ENCODE results near the gene GPR15.

DNA sequence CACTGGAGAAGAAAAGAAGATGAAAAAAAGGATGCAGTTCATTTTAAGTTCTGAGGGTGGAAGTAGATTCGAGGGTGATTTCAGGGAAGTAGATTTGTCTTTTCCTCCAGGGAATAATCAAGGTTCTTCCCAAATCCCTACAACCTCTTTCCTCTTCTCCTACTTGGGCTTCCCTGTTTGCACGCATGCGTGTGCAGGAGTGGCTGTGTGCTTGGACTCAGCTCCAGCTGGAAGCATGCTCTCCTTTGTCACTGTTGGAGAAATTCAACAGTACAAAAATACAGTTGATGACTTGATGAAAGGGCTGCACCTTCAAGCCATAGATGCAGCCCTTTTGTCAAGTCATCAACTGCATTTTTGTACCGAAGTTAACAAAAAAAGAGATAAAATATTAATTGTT lies 30.5 kb upstream of the GPR15 start:
- TF ChIP-seq TAF1 (IDR thresholded peaks at IDR 0.05; ENCODE audit: borderline replicate concordance, insufficient read depth, low read length): no peak
- TF ChIP-seq POLR2AphosphoS5 (IDR thresholded peaks at IDR 0.05; ENCODE audit: low read depth, low read length): no peak
- no peak for TF ChIP-seq SIN3A (IDR thresholded peaks at IDR 0.05; ENCODE audit: borderline replicate concordance, insufficient read depth, low read length)
- TF ChIP-seq, protein P1, sequence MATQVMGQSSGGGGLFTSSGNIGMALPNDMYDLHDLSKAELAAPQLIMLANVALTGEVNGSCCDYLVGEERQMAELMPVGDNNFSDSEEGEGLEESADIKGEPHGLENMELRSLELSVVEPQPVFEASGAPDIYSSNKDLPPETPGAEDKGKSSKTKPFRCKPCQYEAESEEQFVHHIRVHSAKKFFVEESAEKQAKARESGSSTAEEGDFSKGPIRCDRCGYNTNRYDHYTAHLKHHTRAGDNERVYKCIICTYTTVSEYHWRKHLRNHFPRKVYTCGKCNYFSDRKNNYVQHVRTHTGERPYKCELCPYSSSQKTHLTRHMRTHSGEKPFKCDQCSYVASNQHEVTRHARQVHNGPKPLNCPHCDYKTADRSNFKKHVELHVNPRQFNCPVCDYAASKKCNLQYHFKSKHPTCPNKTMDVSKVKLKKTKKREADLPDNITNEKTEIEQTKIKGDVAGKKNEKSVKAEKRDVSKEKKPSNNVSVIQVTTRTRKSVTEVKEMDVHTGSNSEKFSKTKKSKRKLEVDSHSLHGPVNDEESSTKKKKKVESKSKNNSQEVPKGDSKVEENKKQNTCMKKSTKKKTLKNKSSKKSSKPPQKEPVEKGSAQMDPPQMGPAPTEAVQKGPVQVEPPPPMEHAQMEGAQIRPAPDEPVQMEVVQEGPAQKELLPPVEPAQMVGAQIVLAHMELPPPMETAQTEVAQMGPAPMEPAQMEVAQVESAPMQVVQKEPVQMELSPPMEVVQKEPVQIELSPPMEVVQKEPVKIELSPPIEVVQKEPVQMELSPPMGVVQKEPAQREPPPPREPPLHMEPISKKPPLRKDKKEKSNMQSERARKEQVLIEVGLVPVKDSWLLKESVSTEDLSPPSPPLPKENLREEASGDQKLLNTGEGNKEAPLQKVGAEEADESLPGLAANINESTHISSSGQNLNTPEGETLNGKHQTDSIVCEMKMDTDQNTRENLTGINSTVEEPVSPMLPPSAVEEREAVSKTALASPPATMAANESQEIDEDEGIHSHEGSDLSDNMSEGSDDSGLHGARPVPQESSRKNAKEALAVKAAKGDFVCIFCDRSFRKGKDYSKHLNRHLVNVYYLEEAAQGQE (IDR thresholded peaks at IDR 0.05; ENCODE audit: insufficient read depth in 1 of 2, low read depth in 2 of 2, low read length in 2 of 2): no peak
- no peak for TF ChIP-seq FOXP2 (optimal IDR thresholded peaks at IDR 0.05; ENCODE audit: borderline replicate concordance, extremely low read depth, extremely low read length, insufficient read depth)

All from PFSK-1 (cell line).